ENCODE data around the gene RUBCNL.

Gene RUBCNL

DNA sequence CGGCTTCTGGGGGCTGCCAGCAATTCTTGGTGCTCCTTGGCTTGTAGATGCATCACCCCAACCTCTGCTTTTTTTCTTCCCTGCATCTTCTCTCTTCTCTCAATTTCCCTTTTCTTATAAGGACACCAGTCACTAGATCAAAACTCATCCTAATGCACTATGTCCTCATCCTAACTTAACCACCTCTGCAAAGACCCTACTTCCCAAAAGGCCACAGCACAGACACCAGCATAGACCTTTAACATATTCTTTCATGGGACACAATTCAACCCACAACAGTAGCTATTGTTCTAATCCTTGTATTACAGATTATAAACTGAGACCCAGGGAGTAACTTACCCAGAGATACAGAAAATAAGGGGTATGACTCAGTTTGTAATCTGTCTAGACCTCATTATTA lies 47.0 kb downstream of the RUBCNL start:
- no peak for DNase-seq

DNA sequence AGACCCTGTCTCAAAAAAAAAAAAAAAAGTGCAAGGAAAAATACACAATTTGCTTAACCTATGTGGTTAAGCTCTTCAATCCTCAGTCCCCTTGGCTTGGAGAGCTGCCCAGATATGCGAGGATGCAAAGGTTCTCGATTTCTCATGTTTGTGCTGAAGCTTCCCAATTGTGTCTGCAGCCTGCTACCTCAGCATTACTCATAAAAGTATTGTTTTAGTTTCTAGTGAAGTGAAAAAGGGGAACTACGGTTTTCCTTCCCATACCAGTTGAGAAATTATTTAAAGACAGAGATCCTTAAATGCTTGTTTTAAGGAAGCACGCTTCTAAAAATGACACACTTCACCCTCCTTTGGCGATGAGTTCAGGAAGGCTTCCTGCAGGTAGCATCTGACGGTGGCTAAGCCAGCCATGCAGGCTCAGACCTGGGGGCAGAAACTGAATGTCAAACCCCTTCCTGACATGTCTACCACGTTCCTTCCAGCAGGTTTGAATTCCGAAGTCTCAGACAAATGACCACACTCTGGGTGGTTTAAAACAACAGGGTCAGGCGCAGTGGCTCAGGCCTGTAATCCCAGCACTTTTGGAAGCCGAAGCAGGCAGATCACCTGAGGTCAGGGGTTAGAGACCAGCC lies 47.9 kb downstream of the RUBCNL start:
- DNase-seq, result no peak

DNA sequence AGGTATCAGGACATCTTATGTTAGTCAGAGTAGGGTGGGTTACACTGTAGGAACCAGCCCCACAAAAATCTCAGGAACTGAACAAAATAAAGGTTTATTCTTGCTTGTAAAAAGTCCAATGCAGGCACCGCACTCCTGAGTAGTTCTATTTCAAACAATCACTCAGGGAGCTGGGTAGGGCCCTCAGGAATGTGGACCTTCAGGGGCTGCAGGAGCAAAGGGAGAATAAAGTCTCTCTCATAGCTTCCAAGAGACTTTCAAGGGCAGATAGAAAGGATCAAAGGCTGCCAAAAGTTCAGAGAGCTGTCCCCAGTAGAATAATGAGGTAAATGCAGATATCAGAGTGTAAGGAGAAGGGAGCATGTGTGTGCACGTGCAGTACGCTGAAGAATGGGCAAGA lies 49.4 kb downstream of the RUBCNL start:
- DNase-seq, result no peak

DNA sequence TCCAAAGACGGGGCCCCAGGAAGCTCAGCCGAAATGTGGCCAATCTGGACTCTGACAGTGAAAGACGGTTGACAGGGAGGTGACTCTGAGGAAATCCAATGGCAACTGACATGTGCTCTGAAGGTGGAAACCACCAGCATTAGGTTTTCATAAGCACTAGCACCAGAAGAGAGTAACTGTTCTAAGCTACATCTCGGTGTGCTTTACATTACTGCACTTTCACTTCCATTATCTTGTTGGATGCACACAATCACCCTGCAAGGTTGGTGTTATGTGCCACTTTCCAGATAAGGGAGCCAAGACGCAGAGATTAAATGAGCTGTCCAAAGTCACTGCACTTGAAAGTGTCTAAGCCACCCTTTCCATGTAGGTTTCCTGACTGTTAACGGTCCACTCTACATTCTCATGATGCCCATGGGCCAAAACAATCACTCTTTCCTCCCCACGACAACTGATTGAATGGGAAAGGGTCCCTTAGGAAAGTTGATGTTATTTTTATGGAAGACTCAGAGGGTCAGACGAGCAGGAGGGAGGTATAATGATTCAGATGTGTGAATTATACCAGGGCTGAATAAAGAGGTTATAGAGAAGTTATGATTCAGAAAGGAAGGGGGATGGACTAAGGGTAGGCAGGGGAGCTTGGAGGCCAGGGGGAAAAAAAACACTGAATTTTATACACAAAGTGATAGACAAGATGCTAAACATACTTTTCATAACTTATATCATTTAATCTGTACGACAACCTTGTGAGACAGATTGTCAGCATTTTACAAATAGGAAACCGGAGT lies 52.8 kb downstream of the RUBCNL start:
- DNase-seq, result no peak

DNA sequence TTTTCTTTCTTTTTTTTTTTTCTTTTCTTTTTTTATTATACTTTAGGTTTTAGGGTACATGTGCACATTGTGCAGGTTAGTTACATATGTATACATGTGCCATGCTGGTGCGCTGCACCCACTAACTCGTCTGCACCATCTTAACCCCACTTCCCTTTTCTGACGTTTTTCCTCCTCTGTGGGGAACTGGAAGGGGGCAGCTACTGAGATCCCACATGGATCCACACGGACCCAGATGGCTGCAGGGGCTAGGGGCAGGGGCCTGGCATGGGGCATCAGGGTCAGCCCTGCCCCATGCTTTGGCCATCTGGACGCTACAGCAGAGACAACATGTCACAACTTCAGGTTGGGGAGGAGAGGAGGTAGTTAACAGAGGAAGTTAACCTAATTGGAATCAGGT lies 54.3 kb downstream of the RUBCNL start:
- no peak for DNase-seq

DNA sequence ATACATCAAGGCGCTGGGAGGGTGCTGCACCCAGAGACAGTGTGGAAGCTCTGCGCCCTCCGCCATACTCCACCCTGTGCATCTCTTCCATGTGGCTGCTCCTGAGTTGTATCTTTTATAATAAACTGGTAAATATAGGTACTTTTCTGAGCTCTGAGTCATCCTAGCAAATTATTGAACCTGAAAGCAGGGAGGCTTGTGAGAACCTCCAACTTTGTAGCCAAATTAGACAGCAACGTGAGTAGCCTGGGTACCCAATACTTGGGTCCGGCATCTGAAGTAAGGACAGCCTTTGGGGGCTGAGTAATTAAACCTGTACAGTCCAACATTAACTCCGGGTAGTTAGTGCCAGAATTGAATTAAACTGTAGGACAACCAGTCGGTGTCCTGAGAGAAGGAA lies 57.4 kb downstream of the RUBCNL start:
- no peak for DNase-seq

GRCh38 chr13:46327246-46327645 lies 59.8 kb downstream of the RUBCNL start:
- no peak for DNase-seq

- no peak for DNase-seq
Measured at GRCh38 chr13:46324976-46325375, 62.1 kb downstream of the RUBCNL start.

GRCh38 chr13:46321494-46322225 lies 65.4 kb downstream of the RUBCNL start:
- peak; percentile 21 for DNase-seq

GRCh38 chr13:46320821-46321220 lies 66.2 kb downstream of the RUBCNL start:
- DNase-seq, result no peak

DNA sequence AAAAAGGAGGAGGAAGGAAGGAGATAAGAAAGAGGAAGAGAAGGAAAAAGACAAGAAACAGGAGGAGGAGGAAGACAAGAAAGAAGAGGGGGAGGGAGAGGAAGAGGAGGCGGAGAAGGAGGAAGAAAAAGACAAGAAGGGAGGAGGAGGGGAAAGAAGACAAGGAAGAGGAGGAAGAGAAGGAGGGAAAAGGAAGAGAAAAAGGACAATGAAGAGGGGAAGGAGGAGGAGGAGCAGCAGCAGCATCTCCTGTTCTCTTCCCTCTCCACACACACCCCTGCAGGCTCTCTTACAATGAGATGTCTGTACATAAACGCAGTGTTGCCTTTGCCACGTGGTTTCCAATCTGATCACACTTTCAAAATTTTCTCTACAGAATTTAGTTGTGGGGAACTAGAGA lies 66.6 kb downstream of the RUBCNL start:
- no peak for DNase-seq

DNA sequence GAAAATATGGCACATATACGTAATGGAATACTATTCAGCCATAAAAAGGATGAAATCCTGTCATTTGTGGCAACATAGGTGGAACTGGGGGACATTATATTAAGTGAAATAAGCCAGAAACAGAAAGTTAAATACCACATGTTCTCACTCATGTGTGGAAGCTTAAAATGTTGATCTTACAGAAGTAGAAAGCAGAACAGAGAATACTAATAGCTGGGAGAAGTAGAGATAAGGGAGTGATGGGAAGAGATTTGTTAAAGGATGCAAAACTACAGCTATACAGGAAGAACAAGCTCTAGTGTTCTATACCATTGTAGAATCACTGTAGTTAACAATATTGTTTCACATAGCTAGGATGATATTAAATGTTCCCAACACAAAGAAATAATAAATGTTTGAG lies 68.1 kb downstream of the RUBCNL start:
- DNase-seq, result no peak

DNA sequence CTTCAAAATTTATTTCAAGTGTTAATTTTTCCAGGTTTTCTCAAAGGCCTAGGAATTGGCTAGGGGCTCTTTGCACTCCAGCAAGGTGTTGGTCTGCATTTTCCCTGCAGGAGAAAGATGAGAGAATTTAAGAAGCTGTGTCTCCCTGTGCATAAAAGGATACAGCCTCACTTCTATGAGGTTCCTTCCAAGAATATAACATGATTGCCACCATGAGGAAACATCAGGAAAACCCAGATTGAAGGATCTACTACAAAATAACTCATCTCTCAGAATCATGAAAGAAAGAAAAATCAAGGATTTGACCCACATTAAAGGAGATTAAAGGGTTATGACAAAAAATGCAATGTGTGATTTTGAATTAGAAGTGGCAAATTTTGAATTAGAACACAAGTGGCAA lies 69.9 kb downstream of the RUBCNL start:
- no peak for DNase-seq

- DNase-seq, result no peak
Measured at GRCh38 chr13:46315491-46316075, 71.5 kb downstream of the RUBCNL start.

GRCh38 chr13:46315036-46315435 lies 72.0 kb downstream of the RUBCNL start:
- DNase-seq, result no peak

DNA sequence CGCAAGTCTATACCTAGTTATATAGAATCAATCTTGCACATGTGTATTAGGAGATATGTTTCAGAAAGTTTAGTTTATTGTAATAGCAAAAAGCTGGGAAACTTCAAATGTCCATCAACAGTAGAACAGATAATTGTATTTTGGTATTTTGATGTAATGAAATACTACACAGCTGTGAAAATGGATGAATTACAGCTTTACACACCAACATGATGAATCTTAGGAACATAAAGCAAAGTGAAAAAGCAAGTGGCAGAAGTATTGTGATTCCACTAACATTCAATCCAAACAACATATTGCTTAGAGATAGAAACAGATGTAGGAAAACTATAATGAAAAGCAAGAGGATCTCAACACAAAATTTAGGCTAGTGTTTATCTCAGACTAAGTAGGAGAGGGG lies 72.5 kb downstream of the RUBCNL start:
- no peak for DNase-seq

GRCh38 chr13:46313432-46314257 lies 73.4 kb downstream of the RUBCNL start:
- DNase-seq, result no peak

GRCh38 chr13:46313024-46313423 lies 74.0 kb downstream of the RUBCNL start:
- no peak for DNase-seq

DNA sequence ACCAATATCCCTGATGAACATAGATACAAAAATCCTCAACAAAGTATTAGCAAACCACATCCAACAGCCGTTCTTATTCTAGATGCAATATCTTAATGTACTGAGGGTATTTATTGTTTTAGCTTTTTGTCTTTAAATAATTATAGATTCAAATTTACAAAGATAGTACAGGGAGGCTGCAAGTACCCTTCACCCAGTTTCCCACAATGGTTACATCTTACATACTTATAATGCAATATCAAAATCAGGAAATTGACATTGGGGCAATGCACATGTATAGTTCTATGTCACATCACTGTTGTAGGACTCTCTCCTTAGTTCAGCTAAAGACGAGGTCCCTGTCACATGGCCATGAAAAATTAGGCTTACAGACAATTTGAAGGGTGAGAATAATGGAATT lies 75.8 kb downstream of the RUBCNL start:
- DNase-seq, result no peak

DNA sequence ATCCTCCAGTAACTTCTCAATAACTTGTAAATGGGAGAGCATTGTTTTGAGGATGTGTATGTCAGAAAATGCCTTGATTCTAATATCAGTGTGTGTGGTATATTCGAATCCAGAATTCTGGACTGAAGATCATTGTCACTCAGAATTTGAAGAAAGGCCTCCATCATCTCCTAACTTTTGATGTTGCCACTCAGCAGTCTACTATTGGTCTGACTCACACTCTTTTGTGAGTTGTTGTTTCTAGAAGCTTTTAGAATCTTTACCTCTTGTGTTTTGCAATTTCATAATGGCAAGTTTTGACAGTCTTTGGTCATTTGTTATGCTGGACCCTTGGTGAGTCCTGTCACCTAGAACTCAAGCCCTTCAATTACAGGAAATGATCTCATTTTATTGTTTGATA lies 77.0 kb downstream of the RUBCNL start:
- no peak for DNase-seq

GRCh38 chr13:46307554-46307953 lies 79.5 kb downstream of the RUBCNL start:
- no peak for DNase-seq

DNA sequence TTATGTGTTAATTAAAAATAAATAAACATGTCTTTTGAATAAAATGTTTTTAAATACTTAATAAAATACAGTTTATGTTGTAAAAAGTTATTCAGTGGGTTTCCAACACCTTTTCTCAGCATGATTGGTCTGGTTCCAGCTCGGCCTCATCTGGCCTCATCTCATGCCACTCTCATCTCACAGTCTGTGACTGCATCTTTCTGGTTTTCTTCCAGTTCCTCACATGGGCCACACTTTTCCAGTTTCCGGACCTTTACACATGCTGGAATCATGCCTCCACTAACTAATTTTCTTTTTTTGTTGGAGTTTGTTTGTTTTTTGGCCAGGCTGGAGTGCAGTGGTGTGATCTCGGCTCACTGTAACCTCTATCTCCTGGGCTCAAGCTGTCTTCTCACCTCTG lies 82.5 kb downstream of the RUBCNL start:
- DNase-seq, result no peak

All from NCI-H2107 (cell line).